Right lobe of liver (tissue), 4 donors: ENCODE measurements around the gene PTGDR.
A peak's percentile ranks its signal among the peaks of the same experiment; 100 is the strongest.

Source experiments
- CTCF ChIP-seq, 4 donors: fragments of 200-600 bp in 3 of 4; fragments of 450-650 bp in 1 of 4; IDR thresholded peaks; one replicate each; pipeline versions ENCODE4 v1.5.1 to v1.8.0; 2016 to 2022; ENCODE audit warnings: antibody characterized with exemption in 4 of 4, mild to moderate bottlenecking in 2 of 4
- POLR2A ChIP-seq: fragments of 450-650 bp; IDR thresholded peaks from one replicate; pipeline ENCODE4 v1.6.1; 2017; ENCODE audit warnings: antibody characterized with exemption, mild to moderate bottlenecking
- donor health status: DM: no; HTN: no; CAD: no.
- donor health status: DM: no; HTN: no; CAD: no.
- donor health status: DM: no; HTN: yes; CAD: no.

- TF ChIP-seq POLR2A (no peak), CTCF (IDR thresholded peaks at IDR 0.05) (peak in 1 of 4 donors; percentile 4)
Measured at GRCh38 chr14:52272375-52272774, 4.9 kb downstream of the PTGDR start.
